SKM-1 treated with dmso at 0.1 percent for 144 hours (cell line): ENCODE results near the gene EXOC3.
"Not testable (repeated sequence)": the region's sequence is repeated elsewhere in the genome, so short reads cannot be mapped to it uniquely, and the experiment has no call there.

Experiments used
- DNase-seq: peaks from one replicate; lab custom pipeline; 2025; ENCODE audit not compliant: unreplicated experiment; lab: John Stamatoyannopoulos, UW

Gene EXOC3

DNA sequence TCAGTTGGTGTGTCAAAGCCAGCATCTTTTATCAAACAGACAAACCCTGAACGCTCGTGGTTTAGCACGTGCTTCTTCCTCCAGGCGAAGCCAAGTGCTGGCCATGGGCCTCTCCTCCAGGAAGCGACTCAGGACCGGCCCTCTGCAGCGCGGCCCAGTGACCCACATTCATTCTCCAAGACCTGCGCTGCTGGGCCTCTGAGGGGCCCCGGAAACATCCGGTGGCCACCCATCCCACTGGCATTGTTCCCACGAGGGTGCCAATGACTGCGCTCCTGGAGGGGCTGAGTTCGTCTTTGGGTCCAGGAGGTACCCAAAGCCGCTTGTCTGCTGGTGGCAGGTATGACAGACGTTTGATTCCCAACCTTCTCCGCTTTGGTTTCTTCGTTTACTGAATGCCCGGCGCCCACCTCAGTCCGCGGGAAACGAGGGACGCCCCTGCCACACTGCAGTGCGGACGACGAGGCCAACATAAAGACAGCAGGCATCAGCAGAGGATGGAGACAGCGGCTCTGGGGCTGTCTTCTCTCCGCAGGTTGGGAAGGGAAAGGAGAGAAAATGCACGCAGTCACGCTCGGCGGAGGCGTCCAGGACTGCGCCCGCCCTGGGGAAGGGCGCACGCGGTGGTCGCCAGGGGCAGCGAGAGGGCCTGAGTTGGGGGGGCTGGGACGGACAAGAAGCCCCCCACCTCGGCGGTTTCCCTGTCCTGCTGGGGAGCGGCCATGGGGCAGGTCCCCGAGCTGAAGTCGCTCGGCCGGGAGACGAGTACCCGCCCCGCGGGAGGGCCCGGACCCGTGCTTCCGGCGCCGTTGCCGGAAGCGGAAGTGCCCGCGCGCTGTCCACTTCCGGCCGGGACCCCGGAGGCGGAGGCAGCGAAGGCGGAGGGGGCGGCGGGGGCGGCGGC lies at the start of gene EXOC3:
Gene EXOC3, plus strand, starts transcription at position 842 of the 904 bp plus-strand sequence. CDS start 3,030 bp downstream, outside the sequence.
- DNase-seq = peak; percentile 36

DNA sequence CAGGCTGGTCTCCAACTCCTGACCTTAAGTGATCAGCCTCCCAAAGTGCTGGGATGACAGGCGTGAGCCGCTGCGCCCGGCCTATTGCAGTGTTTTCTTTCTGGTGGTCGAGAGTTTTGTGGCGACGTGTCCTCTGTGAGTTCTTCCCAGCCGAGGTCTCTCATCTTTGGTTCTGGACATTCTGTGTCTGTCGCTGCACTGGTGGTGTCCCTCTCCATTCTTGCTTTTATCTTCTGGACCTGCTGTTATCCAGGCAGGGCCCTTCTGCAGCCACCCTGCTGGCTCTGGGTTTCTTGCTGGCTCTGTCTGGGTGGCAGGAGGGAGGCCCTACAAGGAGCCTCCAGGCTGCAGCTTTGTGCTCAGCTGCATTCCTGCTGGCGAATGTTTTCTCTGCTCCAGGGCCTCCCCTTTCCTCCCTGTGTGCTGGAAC lies 49.1 kb upstream of the EXOC3 start:
- no peak for DNase-seq

DNA sequence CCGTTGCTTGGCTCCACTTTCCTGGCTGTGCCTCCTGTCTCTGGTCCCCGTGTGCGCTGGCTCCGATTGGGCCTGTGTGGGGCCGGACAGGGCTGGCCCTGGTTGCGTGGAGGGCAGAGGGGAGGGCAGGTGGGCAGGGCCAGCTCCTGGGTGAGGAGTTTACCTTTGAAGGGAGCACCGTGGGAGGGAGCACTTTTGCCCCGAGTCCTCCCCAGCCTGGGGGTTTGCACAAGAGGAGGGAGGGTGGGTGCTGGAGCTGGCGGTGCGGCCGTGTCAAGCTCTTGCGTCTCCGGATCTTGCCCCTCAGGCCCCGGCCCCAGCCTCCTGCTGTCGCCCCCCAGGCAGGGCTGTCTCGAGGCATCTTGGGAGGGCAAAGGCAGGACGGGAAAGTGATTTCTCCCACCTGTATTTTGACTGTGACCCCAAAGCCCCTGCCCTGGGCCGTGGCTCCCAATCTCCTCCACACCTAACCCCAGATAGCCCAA lies 48.3 kb upstream of the EXOC3 start:
- DNase-seq = no peak

DNA sequence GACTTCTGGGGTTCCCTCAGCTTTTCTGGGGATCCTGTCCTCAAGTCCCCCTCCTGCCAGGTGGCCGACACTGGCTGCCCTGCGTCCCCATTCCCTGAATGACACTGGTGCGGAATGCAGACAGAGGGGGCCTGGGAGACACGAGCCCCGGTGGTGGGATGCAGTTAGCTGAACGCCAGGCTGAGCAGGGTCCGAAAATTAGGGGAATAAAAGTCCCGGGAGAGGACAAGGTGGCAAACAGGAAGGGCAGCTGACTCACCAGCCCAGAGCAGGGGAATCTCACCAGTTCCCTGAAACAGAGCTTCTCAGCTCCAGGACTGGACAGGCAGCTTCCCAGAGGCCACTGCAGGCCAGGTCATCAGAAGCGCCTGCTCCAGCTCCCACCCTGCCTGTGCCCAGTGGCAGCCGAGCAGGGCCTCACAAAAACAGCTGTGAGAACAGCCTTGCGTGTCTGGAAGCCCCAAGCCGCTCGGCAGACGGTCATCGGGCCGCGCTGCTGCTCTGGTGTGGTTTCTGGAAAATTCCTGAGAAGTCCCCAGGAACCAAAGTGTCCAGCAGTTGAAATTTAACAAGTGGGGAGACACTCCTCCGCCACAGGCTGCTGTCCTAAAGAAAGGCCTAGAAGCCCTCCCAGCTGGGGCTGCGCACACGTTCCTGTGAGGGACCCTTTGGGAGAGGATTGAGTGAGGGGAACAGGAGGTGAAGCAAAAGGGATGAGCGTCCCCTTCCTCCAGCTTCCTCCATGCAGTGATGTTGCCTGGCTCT lies 47.6 kb upstream of the EXOC3 start:
- no peak for DNase-seq

DNA sequence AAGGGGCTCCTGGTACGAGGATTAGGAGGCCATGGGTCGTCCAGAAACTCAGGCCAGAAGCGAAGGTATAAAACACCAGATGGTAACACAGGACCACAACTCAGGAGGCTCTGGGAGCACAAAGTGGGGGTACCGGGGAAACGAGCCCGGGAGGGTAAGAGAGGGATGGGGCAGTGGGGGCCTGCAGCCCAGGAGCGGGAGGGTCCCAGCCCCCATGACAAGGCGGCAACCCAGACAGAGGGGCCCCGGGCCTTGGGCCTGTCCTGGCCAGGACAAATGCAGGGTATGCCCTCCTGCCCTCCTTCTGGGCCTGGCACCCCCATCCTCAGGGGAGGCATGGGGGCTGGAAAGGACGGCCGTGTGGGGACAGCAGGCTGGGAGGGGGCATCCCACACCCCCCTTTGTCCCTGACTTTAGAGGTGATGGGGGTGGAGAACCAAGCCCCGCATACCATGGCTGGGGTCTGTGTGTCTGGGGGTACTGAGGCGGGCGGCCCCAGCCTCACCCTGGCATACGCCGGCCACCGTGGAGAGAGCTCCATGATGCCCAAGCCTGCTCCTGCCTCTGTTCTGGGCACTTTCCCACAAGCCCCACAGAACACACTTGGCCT lies 47.0 kb upstream of the EXOC3 start:
- no peak for DNase-seq

DNA sequence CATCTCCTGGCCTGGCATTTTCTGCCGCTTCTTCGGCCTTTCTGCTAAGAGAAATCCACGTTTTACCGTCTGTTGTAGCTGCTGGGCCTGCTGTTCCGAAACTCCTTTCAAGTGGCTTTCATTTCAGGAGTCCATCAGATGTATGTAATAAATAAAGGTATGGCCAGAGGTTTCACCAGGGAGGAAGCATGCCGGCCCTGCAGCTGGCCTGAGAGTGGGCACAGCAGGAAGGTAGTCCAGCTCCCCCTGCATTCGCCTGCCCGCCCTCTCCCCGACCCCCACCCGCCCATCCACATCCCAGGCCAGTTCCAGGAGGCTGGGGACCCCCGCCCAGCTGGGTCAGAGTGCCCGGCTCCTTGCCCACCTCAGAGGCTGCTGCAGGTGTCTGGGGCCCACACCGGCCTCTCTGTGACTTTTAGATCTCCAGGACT lies 46.4 kb upstream of the EXOC3 start:
- DNase-seq = no peak

DNA sequence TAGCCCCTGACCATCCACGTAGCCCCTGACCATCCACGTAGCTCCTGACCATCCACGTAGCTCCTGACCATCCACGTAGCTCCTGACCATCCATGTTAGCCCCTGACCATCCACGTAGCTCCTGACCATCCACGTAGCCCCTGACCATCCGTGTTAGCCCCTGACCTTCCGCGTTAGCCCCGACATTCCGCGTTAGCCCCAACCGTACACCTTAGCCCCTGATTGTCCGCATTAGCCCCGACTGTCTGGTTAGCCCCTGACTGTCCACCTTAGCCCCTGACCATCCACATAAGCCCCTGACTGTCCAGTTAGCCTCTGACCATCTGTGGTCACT lies 44.9 kb upstream of the EXOC3 start:
- DNase-seq = not testable (repeated sequence)

DNA sequence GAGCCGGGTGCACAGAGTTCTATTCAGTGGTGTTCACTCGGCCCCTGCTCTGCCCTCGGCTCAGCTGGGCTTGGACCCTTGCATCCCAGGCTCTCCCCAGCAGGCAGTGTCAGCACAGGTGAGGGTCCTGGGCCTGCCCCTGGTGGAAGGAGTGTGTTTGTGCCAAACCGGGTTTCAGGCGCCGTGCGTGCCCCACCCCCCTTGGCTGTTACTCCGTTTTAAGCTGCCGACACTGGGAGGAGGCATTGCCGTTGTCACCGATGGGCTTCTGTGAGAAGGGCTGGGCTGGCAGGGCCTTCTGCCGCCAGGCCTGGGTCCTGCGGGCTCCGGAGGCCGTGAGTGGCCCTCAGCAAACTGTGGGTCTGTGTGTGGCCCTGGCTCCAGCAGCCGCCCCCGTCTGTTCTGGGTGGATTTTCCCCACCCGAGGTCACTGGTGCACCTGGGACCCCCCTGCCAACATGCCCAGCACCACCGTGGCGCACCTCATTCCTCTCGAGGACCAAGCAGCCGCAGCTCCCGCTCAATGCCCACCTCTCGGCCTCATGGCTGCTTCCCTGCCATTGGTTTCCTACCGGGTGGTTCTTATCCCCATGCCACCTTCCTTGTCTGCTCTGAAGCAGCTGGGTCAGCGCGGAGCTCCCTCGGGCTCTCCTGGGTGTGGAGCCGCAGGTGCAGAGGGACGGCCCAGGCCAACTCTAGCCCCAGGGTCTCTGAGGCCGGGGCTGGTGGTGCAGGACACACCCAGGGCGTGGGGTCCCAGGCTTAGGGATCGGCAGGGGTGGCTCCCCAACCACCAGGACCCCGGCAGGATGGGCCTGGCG lies 44.3 kb upstream of the EXOC3 start:
- DNase-seq = no peak

DNA sequence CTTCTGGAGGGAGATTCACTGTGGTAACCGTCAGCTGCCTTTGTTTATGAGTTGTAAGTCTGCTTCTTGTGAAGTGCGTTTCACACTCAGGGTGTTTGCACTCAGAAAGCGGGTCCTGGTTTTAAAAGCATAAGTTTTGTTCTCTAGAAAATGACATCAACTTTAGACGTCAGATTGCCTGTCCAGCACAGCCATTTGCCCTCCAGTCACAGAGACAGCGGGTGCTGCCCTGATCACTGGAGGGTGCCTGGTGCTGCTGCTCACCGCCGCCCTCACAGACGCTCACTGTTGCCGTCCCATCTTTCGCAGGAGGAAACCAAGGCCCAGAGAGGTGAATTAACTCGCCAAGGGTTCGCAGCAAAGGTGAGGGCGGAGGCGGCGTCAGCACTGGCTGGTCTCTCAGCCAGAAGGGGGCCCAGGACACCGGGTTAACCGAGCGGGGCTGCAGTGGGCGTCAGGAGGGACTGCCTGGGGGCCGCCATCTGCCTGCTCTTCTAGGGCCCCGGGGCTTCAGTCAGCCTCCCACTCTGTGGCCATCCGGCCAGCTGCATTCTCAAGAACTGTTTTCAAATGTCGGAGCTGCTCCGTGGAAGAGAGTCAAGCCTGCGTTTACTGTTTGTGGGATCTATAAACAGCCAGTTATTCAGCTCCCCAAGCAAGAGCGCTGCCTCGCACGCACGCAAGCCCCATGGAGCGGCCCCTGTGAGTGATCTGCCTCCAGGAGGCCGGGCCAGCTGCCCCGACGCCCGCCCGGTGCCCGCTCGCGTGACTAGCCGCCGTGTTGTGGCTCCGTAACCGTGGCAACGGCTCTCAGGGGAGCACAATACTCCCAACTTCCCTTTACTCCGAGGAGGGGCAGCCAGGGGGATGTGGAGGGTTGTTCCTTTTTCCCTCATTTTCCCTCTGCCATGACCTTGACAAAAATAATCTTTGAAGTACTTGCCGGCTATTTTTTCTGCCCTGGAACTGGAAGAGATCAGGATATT lies 43.4 kb upstream of the EXOC3 start:
- peak; percentile 92 for DNase-seq

DNA sequence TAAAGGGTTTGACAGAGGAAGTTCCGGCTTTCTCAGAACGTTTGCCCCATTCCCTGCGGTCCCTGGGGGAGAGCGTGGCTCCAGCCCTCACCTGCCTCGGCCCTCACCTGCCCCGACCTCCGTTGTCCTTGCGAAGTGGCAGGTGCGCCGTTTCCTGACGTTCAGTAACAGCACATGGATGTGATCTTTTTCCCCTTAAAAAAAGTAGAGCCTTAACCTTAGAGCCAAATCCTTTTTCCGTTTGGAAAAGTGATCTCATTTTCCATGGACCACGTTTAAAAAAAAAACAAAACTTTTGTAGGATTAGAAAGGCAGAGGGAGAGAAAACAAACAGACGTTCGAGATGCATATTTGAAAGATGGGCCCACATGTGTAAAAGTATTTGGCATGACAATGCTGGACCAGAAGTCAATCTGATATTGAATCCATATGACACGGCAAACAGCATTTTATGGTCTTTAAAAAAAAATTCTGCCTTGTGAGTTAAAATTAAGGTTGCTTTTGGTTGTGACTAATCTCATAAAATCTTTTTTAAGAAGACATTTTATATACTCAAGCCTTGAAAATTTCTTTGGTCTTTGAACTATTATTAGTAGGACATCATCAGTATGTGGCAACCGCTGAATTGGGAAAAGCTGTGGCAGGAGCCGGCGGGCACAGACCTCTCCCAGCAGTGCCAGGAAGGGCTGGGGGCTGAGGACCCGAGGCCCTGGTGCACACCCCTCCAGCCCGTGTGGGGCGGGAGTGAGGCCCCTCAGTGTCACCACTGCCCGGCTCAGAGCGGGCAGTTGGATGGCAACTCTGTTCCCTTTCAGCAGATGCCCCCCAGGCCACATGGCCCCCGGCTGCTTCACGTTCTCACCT lies 42.5 kb upstream of the EXOC3 start:
- DNase-seq = no peak

DNA sequence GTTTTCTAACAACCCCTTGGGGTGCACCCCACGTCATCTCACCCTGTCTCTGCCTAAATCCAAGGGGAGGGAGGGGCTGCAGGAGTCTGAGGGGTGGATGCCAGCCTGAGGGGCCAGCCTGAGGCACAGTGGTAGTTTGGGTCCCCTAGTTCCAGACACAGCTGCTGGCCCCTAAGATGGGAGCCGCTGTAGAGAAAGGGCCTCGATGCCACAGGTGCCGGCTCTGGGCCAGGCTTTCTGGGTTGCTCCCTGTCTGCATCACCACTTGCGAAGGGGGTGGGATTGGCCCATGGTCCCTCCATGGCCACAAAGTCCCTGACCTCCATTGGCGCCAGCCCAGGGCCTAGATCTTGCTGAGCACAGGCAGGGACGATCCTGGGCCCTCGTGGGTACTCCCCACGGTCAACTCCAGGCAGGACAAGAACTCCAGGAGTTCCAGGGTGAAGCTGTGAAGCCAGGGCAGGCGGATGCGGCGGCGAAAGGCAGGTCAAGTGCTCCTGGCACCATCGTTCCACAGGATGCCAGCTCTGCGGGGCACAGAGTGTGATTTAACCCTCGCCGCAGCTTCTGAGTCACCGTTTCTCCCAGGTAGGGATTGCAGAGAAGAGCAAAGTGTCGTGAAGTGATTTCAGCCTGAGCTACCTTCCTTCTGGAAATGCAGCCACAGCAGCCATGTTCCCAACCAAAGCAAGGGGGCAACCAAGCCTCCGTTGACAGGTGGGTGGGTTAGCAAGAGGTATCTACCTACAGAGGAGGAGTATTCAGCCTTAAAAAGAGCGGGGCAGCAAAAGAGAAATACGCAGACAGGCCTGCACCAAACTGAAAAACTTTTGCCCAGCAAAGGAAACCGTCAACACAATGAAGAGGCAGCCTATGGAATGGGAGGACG lies 41.6 kb upstream of the EXOC3 start:
- DNase-seq = no peak

DNA sequence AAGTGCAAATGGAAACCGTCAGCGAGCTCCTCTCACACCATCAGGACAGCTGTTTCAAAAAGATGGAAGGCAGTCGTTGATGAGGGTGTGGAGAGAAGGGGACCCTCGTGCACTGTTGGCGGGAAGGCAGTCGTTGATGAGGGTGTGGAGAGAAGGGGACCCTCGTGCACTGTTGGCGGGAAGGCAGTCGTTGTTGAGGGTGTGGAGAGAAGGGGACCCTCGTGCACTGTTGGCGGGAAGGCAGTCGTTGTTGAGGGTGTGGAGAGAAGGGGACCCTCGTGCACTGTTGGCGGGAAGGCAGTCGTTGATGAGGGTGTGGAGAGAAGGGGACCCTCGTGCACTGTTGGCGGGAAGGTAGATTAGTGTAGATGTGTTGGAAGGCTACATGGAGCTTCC lies 40.8 kb upstream of the EXOC3 start:
- DNase-seq = not testable (repeated sequence)

DNA sequence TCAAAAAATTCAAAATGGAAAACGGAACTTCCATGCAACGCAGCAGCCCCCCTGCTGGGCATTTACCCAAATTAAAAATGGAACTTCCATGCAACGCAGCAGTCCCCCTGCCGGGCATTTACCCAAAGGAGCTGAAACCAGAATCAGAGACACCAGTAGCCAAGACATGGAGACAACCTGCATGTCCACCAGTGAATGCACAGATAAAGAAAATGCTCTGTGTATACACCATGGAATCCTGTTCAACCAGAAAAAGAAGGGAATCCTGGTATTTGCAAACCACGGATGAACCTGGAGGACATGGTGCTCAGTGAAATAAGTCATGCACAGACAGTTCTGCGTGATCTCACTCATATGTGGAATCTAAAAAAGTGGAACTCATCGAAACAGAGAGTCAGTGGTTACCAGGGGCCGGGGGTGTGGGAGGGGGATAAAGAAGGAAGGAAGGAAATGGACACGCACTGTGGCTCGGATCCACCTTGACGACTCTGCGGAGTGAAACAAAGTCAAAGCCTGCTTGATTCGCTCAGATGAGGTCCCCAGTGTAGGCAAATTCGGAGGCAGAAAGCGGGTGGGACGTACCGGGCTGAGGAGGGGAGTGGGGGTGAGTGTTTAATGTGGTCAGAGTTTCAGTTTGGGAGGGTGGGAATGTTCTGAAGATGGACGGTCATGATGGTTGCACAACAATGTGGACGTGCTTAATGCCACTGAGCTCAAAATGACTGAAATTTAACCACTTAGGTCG lies 40.2 kb upstream of the EXOC3 start:
- DNase-seq = peak; percentile 73

DNA sequence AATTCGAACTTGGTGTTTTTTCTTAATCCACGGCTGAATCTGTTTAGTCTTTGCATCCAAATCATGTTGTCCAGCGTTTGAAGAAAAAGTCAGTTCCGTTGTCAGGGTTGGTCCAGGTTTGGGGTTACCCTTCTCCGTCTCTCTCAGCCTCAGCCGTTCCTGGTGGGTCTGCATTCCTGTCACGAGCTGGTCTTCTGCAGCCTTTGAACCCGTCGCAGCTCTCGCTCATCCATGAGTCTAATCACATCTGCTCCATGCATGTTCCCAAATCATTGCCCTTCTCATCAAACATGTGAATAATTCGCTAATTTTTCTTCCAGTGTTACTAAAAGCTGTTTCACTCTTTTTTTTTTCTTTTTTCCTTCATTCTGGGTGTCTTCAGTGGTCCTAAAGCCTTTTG lies 39.0 kb upstream of the EXOC3 start:
- no peak for DNase-seq

DNA sequence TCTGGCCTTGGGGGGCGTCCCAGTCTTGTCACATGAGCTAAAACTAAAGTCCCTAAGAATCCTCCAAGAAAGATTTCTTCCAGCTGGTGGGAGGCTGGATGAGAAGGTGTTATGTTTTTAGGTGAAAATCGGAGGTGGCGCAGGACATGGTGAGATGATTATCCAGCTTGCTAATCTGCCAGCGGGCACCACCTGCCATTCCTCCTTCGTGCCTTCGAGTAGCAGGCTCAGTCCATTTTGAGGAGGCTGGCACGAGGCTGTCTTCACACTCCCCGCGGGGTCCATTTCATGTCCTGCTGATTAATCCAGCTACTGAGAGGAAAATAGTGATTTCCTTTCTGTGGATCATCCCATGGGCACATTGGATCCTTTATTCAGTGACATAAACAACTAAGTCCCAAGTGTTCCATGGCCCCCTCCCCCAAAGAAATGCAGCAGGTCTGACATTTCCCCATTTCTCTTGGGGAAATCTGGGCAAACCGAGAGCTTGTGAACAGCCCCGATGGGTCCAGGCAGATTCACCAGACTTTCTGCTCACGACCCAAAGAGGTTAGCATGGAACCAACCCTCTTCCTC lies 38.2 kb upstream of the EXOC3 start:
- no peak for DNase-seq

DNA sequence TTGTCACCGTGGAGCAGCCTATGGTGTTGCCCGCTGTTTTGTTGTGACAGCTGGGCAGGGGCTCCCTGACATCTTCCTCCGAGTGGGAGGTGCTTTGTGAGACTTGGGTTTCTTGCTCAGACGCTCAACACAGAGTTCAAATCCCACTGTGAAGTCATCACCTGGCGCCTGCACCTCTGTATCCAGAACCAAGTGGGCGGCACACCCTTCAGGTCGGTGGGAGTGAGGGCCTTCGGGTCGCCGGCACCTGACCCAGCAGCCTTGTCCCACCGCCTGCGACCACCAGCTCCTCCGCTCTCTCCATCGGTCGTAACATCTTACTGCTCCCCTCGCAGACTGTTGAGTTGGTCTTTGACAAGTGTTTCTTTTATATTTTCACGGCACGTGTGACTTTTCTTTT lies 37.6 kb upstream of the EXOC3 start:
- no peak for DNase-seq

DNA sequence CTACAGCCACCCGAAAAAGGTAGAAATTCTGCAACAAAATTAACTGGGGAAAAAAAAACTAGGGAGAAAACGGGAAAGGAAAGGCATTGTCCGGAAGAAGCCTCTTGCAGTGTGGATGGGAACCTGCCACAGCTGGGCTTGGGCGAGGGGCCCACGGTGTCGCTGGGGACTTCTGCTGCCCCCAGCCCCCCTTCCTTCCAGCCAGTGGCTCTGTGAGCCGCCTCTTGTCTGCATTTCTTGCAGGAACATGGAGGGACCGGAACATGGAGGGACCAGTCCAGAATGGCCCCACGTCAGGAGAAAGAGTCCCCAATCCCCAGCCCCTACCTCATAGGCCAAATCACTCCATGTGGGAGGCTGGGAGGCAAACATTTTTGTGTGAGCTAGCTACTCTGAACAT lies 36.9 kb upstream of the EXOC3 start:
- no peak for DNase-seq
